ENCODE data around the gene ARHGAP44.

DNA sequence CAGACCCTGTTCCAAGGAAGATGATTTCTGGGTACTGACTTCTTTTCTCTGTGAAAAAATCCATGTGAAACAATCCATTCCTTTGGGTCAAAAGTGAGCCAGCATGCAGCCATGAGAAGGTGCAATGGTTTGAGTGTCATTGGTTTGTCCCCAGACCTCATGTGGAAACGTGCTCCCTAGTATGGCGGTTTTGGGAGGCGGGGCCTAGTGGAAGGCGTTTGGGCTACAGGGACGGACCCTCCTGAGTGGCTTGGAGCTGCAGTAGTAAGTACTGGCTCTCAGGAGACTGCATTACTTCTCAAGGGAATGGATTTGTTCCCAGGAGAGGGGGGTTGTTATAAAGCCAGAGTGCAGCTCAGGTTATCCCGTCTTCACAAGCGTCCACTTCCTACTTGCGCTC, 209.2 kb downstream of the ARHGAP44 start:
- TF ChIP-seq SMC3 (IDR thresholded peaks at IDR 0.05; ENCODE audit: low read depth, low read length) = no peak
- TF ChIP-seq USF2 (IDR thresholded peaks at IDR 0.05; ENCODE audit: low read depth, low read length) = no peak
- TF ChIP-seq CEBPB (IDR thresholded peaks at IDR 0.05; ENCODE audit: low read depth, low read length) = no peak
- no peak for TF ChIP-seq FOS (IDR thresholded peaks at IDR 0.05; ENCODE audit: low read depth, low read length)
- TF ChIP-seq CTCF (conservative IDR thresholded peaks at IDR 0.05; ENCODE audit: low read depth, low read length) = no peak
- TF ChIP-seq RAD21 (IDR thresholded peaks at IDR 0.05; ENCODE audit: low read length) = no peak
- TF ChIP-seq RCOR1 (IDR thresholded peaks at IDR 0.05; ENCODE audit: insufficient replicate concordance, low read length) = no peak
- TF ChIP-seq POLR2A (IDR thresholded peaks at IDR 0.05; ENCODE audit: low read depth, low read length) = no peak
- TF ChIP-seq, protein P1, sequence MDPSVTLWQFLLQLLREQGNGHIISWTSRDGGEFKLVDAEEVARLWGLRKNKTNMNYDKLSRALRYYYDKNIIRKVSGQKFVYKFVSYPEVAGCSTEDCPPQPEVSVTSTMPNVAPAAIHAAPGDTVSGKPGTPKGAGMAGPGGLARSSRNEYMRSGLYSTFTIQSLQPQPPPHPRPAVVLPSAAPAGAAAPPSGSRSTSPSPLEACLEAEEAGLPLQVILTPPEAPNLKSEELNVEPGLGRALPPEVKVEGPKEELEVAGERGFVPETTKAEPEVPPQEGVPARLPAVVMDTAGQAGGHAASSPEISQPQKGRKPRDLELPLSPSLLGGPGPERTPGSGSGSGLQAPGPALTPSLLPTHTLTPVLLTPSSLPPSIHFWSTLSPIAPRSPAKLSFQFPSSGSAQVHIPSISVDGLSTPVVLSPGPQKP (IDR thresholded peaks at IDR 0.05; ENCODE audit: borderline replicate concordance, low read depth, low read length) = no peak

Measured in IMR-90 (cell line).